ENCODE measurements around the gene ARHGEF10L.

ARHGEF10L gene

GRCh38 chr1:17709981-17710380 lies 170.5 kb downstream of the ARHGEF10L start:
- H3K9me3 ChIP-seq (ENCODE audit: insufficient read depth, low read depth, low read length), result peaks cover 9% of the 10 kb centered on the region
- no peak overlapping the region for H3K9ac ChIP-seq (ENCODE audit: low read depth, low read length)
- H3K4me1 ChIP-seq (ENCODE audit: insufficient read depth, low read length), result no peaks in the 10 kb centered on the region
- no peak overlapping the region for H3K4me3 ChIP-seq (ENCODE audit: low read length)
- no peaks in the 10 kb centered on the region for H3K36me3 ChIP-seq (ENCODE audit: insufficient read depth, low read depth, low read length)
- no peak overlapping the region for H3K27ac ChIP-seq (ENCODE audit: low read length)
- no peaks in the 10 kb centered on the region for H3K27me3 ChIP-seq (ENCODE audit: insufficient read depth, low read length)

DNA sequence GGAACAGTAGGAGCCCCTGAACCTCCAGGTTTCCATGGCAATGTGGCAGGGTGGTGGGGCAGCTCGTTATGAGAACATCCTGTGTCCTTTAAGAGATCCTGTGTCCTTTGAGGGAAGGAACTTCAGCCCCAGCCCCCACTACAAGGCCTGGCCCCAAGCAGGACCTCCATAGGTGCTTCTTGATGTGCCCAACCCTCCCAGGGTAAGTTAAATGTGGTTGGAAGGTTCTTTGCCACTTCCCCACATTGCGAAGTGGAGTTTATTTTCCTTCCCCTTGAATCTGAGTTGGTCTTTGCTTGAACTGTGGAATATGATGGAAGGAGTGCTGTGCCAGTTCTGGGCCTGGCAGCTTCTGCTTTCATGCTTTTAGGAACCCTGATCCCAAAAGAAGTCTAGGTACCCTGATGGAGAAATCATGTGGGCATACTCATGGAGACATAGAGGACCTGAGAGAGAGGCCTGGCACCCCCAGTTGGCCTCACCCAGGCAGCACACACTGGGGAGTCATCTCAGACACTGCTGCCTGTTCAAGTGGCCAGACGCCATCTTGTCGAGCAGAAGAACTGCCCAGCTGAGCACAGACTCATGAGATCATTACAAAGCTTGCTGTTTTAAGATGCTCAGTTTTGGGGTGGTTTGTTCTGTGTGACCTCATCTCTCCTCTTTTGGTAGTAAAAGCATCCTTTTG lies 171.5 kb downstream of the ARHGEF10L start:
- Histone ChIP-seq H3K9ac (ENCODE audit: low read depth, low read length) (no peak overlapping the region), H3K27ac (ENCODE audit: low read length) (no peak overlapping the region), H3K9me3 (ENCODE audit: insufficient read depth, low read depth, low read length) (peaks cover 9% of the 10 kb centered on the region), H3K4me1 (ENCODE audit: insufficient read depth, low read length) (no peaks in the 10 kb centered on the region), H3K36me3 (ENCODE audit: insufficient read depth, low read depth, low read length) (no peaks in the 10 kb centered on the region), H3K4me3 (ENCODE audit: low read length) (no peak overlapping the region), H3K27me3 (ENCODE audit: insufficient read depth, low read length) (no peaks in the 10 kb centered on the region)

GRCh38 chr1:17711577-17711910 lies 172.0 kb downstream of the ARHGEF10L start:
- H3K9ac ChIP-seq (ENCODE audit: low read depth, low read length), result no peak overlapping the region
- H3K4me1 ChIP-seq (ENCODE audit: insufficient read depth, low read length), result no peaks in the 10 kb centered on the region
- no peaks in the 10 kb centered on the region for H3K36me3 ChIP-seq (ENCODE audit: insufficient read depth, low read depth, low read length)
- peaks cover 9% of the 10 kb centered on the region for H3K9me3 ChIP-seq (ENCODE audit: insufficient read depth, low read depth, low read length)
- H3K4me3 ChIP-seq (ENCODE audit: low read length), result no peak overlapping the region
- H3K27me3 ChIP-seq (ENCODE audit: insufficient read depth, low read length), result no peaks in the 10 kb centered on the region
- H3K27ac ChIP-seq (ENCODE audit: low read length), result no peak overlapping the region

- no peaks in the 10 kb centered on the region for H3K4me1 ChIP-seq (ENCODE audit: insufficient read depth, low read length)
- H3K36me3 ChIP-seq (ENCODE audit: insufficient read depth, low read depth, low read length), result no peaks in the 10 kb centered on the region
- H3K9ac ChIP-seq (ENCODE audit: low read depth, low read length), result no peak overlapping the region
- H3K9me3 ChIP-seq (ENCODE audit: insufficient read depth, low read depth, low read length), result peaks cover 9% of the 10 kb centered on the region
- no peak overlapping the region for H3K27ac ChIP-seq (ENCODE audit: low read length)
- no peaks in the 10 kb centered on the region for H3K27me3 ChIP-seq (ENCODE audit: insufficient read depth, low read length)
- H3K4me3 ChIP-seq (ENCODE audit: low read length), result no peak overlapping the region
These were observed 172.4 kb downstream of the ARHGEF10L start for GRCh38 chr1:17711941-17712340.

DNA sequence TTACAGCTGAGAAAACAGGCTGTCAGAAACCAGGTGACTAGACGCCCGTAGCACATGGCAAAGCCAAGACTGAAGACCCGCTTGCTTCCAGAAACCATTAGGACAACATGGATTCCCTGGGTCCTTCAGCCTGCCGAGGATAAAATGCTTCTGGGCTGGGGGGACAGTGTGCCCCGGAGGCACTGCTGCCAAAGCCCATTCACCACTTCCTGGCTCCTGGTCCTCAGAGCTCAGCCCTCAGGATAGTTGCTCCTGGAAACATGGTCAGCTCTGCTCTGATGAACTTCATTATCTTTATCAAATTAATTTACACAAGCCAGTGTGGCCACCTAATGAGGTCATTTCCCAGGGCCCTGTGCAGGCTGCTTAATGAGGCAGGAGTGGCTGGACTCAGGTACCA lies 174.5 kb downstream of the ARHGEF10L start:
- Histone ChIP-seq H3K27ac (ENCODE audit: low read length) (no peak overlapping the region), H3K4me1 (ENCODE audit: insufficient read depth, low read length) (no peaks in the 10 kb centered on the region), H3K9ac (ENCODE audit: low read depth, low read length) (no peak overlapping the region), H3K4me3 (ENCODE audit: low read length) (no peak overlapping the region), H3K9me3 (ENCODE audit: insufficient read depth, low read depth, low read length) (peaks cover 9% of the 10 kb centered on the region), H3K27me3 (ENCODE audit: insufficient read depth, low read length) (no peaks in the 10 kb centered on the region), H3K36me3 (ENCODE audit: insufficient read depth, low read depth, low read length) (no peaks in the 10 kb centered on the region)

DNA sequence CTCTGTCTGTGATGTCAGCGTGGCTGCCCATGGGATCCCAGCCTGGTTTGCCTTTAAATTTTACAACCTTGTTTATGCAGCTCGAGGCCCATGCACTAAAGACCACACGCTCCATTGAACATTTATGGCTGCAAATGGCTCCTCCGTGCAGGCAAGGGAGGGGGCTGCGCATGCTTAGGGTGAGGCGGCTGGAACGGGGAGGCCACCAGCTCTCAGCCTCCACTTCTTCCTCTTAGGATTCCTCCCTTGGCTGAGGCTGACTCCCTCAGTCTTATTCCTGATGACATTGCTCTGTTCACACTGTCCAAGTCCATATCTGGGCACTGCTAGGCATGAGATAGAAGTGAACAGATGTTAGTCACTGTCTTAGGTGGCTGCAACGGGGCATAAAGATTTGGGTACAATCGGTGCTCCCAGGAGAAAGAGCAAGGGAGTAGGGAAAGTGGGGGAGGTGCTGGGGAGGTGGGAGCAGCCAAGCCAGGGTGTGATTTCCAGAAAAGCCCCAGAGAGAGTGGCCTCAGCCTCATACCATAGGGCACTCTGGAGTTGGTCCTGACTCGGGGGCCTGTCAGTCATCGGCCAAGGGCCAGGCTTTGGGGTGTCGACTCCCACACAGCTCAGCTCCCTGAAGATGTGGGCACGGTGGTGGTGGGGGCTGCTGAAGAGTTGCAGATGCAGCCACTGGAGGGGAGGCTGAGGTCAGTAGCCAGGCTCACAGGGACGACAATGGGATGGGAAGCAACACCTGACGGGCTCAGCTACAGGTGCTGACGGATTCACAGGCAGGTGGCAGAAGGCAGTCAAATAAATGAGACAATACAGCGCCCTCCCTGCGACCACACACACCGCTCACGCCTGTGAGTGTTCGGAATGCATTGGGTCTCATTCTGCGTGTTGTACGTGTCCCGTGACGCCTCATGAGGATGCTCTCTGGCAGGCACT lies 178.4 kb downstream of the ARHGEF10L start:
- no peaks in the 10 kb centered on the region for H3K9me3 ChIP-seq (ENCODE audit: insufficient read depth, low read depth, low read length)
- H3K4me1 ChIP-seq (ENCODE audit: insufficient read depth, low read length), result no peaks in the 10 kb centered on the region
- no peak overlapping the region for H3K9ac ChIP-seq (ENCODE audit: low read depth, low read length)
- no peaks in the 10 kb centered on the region for H3K36me3 ChIP-seq (ENCODE audit: insufficient read depth, low read depth, low read length)
- H3K27me3 ChIP-seq (ENCODE audit: insufficient read depth, low read length), result no peaks in the 10 kb centered on the region
- no peak overlapping the region for H3K4me3 ChIP-seq (ENCODE audit: low read length)
- H3K27ac ChIP-seq (ENCODE audit: low read length), result no peak overlapping the region

- H3K27me3 ChIP-seq (ENCODE audit: insufficient read depth, low read length), result no peaks in the 10 kb centered on the region
- no peak overlapping the region for H3K9ac ChIP-seq (ENCODE audit: low read depth, low read length)
- no peak overlapping the region for H3K4me3 ChIP-seq (ENCODE audit: low read length)
- H3K4me1 ChIP-seq (ENCODE audit: insufficient read depth, low read length), result no peaks in the 10 kb centered on the region
- no peaks in the 10 kb centered on the region for H3K36me3 ChIP-seq (ENCODE audit: insufficient read depth, low read depth, low read length)
- H3K27ac ChIP-seq (ENCODE audit: low read length), result no peak overlapping the region
- no peaks in the 10 kb centered on the region for H3K9me3 ChIP-seq (ENCODE audit: insufficient read depth, low read depth, low read length)
These were observed 180.4 kb downstream of the ARHGEF10L start for GRCh38 chr1:17719874-17720273.

DNA sequence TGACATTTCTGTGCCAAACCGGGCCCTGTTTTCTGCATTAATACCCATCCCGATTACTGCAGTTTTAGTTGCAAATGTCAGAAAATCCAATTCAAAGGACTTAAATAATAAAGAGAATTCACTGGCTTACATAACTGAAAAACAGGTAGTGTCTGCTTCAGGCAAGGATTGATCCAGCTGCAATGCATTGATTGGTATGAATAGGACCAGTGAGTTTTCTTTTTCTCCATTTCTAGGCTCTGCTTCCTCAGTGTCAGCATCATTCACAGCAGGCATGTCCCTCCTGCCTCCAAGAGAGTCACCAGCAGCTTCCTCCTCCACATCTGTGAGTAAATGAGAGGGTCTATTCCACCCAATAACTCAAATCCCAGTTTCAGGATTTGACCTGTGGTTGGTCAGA lies 181.9 kb downstream of the ARHGEF10L start:
- Histone ChIP-seq H3K9ac (ENCODE audit: low read depth, low read length) (no peak overlapping the region), H3K27ac (ENCODE audit: low read length) (no peak overlapping the region), H3K4me3 (ENCODE audit: low read length) (no peak overlapping the region), H3K4me1 (ENCODE audit: insufficient read depth, low read length) (no peaks in the 10 kb centered on the region), H3K9me3 (ENCODE audit: insufficient read depth, low read depth, low read length) (no peaks in the 10 kb centered on the region), H3K36me3 (ENCODE audit: insufficient read depth, low read depth, low read length) (no peaks in the 10 kb centered on the region), H3K27me3 (ENCODE audit: insufficient read depth, low read length) (no peaks in the 10 kb centered on the region)

DNA sequence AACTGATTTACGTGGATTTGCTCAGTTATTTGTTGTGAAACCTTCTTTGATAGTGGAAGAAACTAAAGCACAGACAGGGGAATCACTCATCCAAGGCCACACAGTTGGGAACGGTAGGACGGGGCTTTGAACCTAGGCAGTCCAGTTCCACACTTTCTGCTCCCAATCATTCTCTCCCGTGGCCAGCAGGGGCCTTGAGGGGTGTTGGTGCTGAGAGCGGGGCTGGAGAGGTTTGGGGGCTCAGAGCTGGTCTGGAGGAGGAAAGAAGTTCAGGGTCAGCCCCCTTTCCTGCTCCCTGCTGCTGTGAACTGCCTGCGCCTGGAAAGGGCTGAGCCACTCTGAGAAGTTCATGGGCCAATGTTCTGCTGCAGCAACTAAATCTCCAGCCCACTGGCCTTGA lies 184.2 kb downstream of the ARHGEF10L start:
- Histone ChIP-seq H3K27ac (ENCODE audit: low read length) (no peak overlapping the region), H3K27me3 (ENCODE audit: insufficient read depth, low read length) (no peaks in the 10 kb centered on the region), H3K36me3 (ENCODE audit: insufficient read depth, low read depth, low read length) (no peaks in the 10 kb centered on the region), H3K9ac (ENCODE audit: low read depth, low read length) (no peak overlapping the region), H3K9me3 (ENCODE audit: insufficient read depth, low read depth, low read length) (no peaks in the 10 kb centered on the region), H3K4me1 (ENCODE audit: insufficient read depth, low read length) (no peaks in the 10 kb centered on the region), H3K4me3 (ENCODE audit: low read length) (no peak overlapping the region)

DNA sequence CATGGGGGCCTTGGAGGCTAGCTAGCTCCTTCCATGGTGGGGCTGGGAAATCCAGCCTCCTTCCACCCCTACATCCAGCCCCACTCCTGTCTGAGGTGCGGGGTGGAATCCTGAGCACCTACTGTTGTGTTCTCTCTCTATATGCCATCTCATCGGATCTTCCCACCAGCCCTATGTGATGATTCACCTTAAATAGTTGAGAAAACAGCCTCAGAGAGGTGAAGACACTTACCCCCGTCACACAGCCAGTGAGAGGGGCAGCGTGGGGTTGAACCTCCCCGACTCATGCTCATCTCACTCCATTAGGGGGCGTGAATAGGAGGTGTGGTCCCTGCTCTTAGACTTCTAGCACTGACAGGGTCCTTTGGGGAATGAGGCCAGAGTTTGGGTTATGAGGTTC lies 184.7 kb downstream of the ARHGEF10L start:
- H3K36me3 ChIP-seq (ENCODE audit: insufficient read depth, low read depth, low read length), result no peaks in the 10 kb centered on the region
- H3K27ac ChIP-seq (ENCODE audit: low read length), result no peak overlapping the region
- H3K9ac ChIP-seq (ENCODE audit: low read depth, low read length), result no peak overlapping the region
- H3K4me3 ChIP-seq (ENCODE audit: low read length), result no peak overlapping the region
- H3K4me1 ChIP-seq (ENCODE audit: insufficient read depth, low read length), result no peaks in the 10 kb centered on the region
- no peaks in the 10 kb centered on the region for H3K27me3 ChIP-seq (ENCODE audit: insufficient read depth, low read length)
- no peaks in the 10 kb centered on the region for H3K9me3 ChIP-seq (ENCODE audit: insufficient read depth, low read depth, low read length)

DNA sequence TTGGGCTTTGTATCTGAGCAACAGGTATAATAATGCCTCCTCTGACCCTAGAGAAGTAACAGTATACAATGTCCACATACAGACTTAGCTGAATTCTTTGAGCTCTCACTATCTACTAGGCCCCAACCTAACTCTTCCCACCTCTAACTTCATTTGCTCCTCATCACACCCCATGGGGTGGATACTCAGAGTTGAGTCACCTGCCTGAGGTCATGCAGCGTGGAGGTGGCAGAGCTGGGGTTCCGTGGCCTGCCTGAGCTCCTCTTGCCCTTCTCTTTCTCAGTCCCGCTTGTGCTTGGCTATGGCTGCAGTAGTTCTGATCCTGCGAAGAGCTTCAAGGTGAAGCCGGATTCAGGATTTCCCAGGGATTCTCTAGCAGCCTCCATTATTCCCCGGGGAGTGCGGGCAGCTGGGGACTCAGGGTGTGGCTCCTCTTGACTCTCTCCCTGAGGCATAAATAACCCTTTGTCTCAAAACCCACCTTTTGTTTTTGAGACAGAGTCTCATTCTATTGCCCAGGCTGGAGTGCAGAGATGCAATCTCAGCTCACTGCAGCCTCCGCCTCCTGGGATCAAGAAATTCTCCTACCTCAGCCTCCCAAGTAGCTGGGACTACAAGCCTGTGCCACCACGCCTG lies 185.7 kb downstream of the ARHGEF10L start:
- no peak overlapping the region for H3K27ac ChIP-seq (ENCODE audit: low read length)
- no peaks in the 10 kb centered on the region for H3K9me3 ChIP-seq (ENCODE audit: insufficient read depth, low read depth, low read length)
- no peak overlapping the region for H3K4me3 ChIP-seq (ENCODE audit: low read length)
- H3K27me3 ChIP-seq (ENCODE audit: insufficient read depth, low read length), result no peaks in the 10 kb centered on the region
- no peaks in the 10 kb centered on the region for H3K4me1 ChIP-seq (ENCODE audit: insufficient read depth, low read length)
- no peak overlapping the region for H3K9ac ChIP-seq (ENCODE audit: low read depth, low read length)
- H3K36me3 ChIP-seq (ENCODE audit: insufficient read depth, low read depth, low read length), result no peaks in the 10 kb centered on the region

Measured in iPS-20b (cell line).